B cell (primary cell): ENCODE measurements around the gene GPX2. TPM values are rescaled to one million over a fixed set of nuclear protein-coding genes. Genes with fewer than 3 reads are reported as not detected.
A peak's percentile ranks its signal among the peaks of the same experiment; 100 is the strongest.

ENCODE experiments used
- ATAC-seq: fragments of 200-7000 bp; cut with Tn5 transposase; one replicate; pipeline ENCODE4 v1.10.0; 2021; ENCODE audit warnings: low read depth, mild to moderate bottlenecking, moderate number of reproducible peaks, moderate library complexity
- CTCF ChIA-PET: fragments of 350-600 bp; sonication (Branson Sonifier 250); formaldehyde crosslinking; loops from one replicate; lab custom pipeline; 2021; ENCODE audit warnings: antibody characterized with exemption, inconsistent platforms; lab: Charles Lee
- POLR2A ChIA-PET: fragments of 350-600 bp; sonication (Branson Sonifier 250); formaldehyde crosslinking; loops from one replicate; lab custom pipeline; 2021; ENCODE audit warnings: antibody characterized with exemption; lab: Charles Lee
- DNase-seq: peaks from one replicate; pipeline ENCODE4 v3.0.0; 2013
- H2AFZ ChIP-seq: 2 replicates; pipeline ENCODE4 v1.6.1; 2012; ENCODE audit warnings: mild to moderate bottlenecking, low read depth, low read length; ENCODE audit not compliant: insufficient read depth, poor library complexity, severe bottlenecking
- H3K27ac ChIP-seq, 2 donors: 1 replicate in 1 of 2; 2 replicates in 1 of 2; pipeline ENCODE4 v1.5.1; 2012 to 2013; ENCODE audit warnings: low read length in 2 of 2, mild to moderate bottlenecking in 2 of 2, moderate library complexity in 1 of 2
- H3K27me3 ChIP-seq, 4 experiments: fragments of 200-600 bp in 1 of 4; sonication (generic) in 1 of 4; replicated peaks in 1 of 4; 1 replicate in 2 of 4; 2 replicates in 2 of 4; pipeline versions ENCODE4 v1.6.1 to v1.7.0; 2013 to 2016; ENCODE audit warnings: low read length in 3 of 4, mild to moderate bottlenecking in 2 of 4, mixed read lengths in 1 of 4, moderate library complexity in 1 of 4; ENCODE audit not compliant: insufficient read depth in 4 of 4, control insufficient read depth in 3 of 4; ENCODE audit errors: control extremely low read depth in 1 of 4
- H3K36me3 ChIP-seq, 2 experiments: replicated peaks in 1 of 2; 1 replicate in 1 of 2; 2 replicates in 1 of 2; pipeline versions ENCODE4 v1.6.1 to v1.7.1; 2013; ENCODE audit warnings: low read length in 1 of 2; ENCODE audit not compliant: insufficient read depth in 2 of 2, control insufficient read depth in 1 of 2; ENCODE audit errors: control extremely low read depth in 1 of 2, extremely low read depth in 1 of 2
- H3K4me1 ChIP-seq, 2 donors: fragments of 200-600 bp in 1 of 2; sonication (generic) in 1 of 2; 1 replicate in 1 of 2; 2 replicates in 1 of 2; pipeline versions ENCODE4 v1.5.1 to v1.6.1; 2013 to 2017; ENCODE audit warnings: low read length in 2 of 2; ENCODE audit not compliant: control insufficient read depth in 2 of 2, insufficient read depth in 2 of 2
- H3K4me2 ChIP-seq: replicated peaks from 2 replicates; pipeline ENCODE3; 2012; ENCODE audit warnings: mild to moderate bottlenecking, low read depth, low read length; ENCODE audit not compliant: poor library complexity, severe bottlenecking
- H3K4me3 ChIP-seq, 5 experiments: fragments of 200-600 bp in 1 of 5; sonication (generic) in 1 of 5; 1 replicate in 3 of 5; 2 replicates in 2 of 5; pipeline versions ENCODE4 v1.5.1 to v1.7.0; 2011 to 2016; ENCODE audit warnings: low read length in 4 of 5, mild to moderate bottlenecking in 4 of 5, low read depth in 2 of 5, control low read depth in 1 of 5, moderate library complexity in 1 of 5; ENCODE audit not compliant: insufficient read depth in 1 of 5; ENCODE audit errors: control extremely low read depth in 1 of 5, extremely low read depth in 1 of 5
- H3K79me2 ChIP-seq: fragments of 200-600 bp; sonication (generic); one replicate; pipeline ENCODE4 v1.6.0; 2016; ENCODE audit warnings: low read length; ENCODE audit not compliant: control insufficient read depth, insufficient read depth
- H3K9ac ChIP-seq: fragments of 200-600 bp; sonication (generic); 2 replicates; pipeline ENCODE4 v1.6.1; 2017; ENCODE audit warnings: mild to moderate bottlenecking, low read length, moderate library complexity
- H3K9me3 ChIP-seq, 3 donors: one replicate each; pipeline versions ENCODE4 v1.6.1 to v1.7.1; 2013; ENCODE audit warnings: low read length in 2 of 3; ENCODE audit not compliant: control insufficient read depth in 2 of 3, insufficient read depth in 1 of 3; ENCODE audit errors: control extremely low read depth in 1 of 3
- H4K20me1 ChIP-seq: 2 replicates; pipeline ENCODE4 v1.6.0; 2012; ENCODE audit warnings: mild to moderate bottlenecking, low read length; ENCODE audit not compliant: insufficient read depth, control insufficient read depth, poor library complexity, severe bottlenecking
- H3K27ac Mint-ChIP-seq: one replicate; pipeline ENCODE4 v1.8.0; 2021; ENCODE audit warnings: mixed read lengths
- H3K27me3 Mint-ChIP-seq: one replicate; pipeline ENCODE4 v1.8.0; 2021; ENCODE audit warnings: mixed read lengths
- H3K4me1 Mint-ChIP-seq: one replicate; pipeline ENCODE4 v1.8.0; 2021; ENCODE audit warnings: mixed read lengths
- H3K4me3 Mint-ChIP-seq: one replicate; pipeline ENCODE4 v1.8.0; 2021; ENCODE audit warnings: mixed read lengths
- H3K9me3 Mint-ChIP-seq: one replicate; pipeline ENCODE4 v1.8.0; 2022; ENCODE audit warnings: mixed read lengths; ENCODE audit not compliant: insufficient read depth
- EZH2 ChIP-seq: IDR thresholded peaks from 2 replicates; pipeline ENCODE4 v1.6.1; 2012; ENCODE audit warnings: borderline replicate concordance, low read depth, mild to moderate bottlenecking, moderate library complexity, low read length; ENCODE audit not compliant: insufficient read depth, poor library complexity, severe bottlenecking
- WGBS: methylation state at CpG from one replicate; pipeline ENCODE4 v1.1.5; 2013; ENCODE audit warnings: missing lambda C conversion rate; ENCODE audit not compliant: insufficient coverage; 5-methylcytosine and 5-hydroxymethylcytosine counted together
- intact Hi-C: fragments of 100-400 bp; cut with micrococcal nuclease; formaldehyde crosslinking; loops from one replicate; pipeline ENCODE4 v1.10.0; 2022
- polyA plus RNA-seq: library from polyadenylated mRNA; depleted of rRNA; stranded (reverse); fragments of >200 nt; gene quantifications from 2 replicates; pipeline ENCODE4 v1.2.3, GENCODE V29; 2012
- total RNA-seq, 2 donors: library from RNA; stranded (reverse); fragments of 120-200 nt in 1 of 2; gene quantifications; 1 replicate in 1 of 2; 2 replicates in 1 of 2; pipeline versions ENCODE4 v1.2.3 to v1.2.4, GENCODE V29; 2013 to 2022
- TF ChIP-seq, protein P1 (sequence below): fragments of 200-600 bp; IDR thresholded peaks from one replicate; pipeline ENCODE4 v1.8.0; 2022; ENCODE audit warnings: antibody characterized with exemption, mild to moderate bottlenecking

Gene GPX2
- total and polyA plus RNA-seq, 2 donors (not counting 1 experiment from before 2014, with no cell fraction given), result not detected

DNA sequence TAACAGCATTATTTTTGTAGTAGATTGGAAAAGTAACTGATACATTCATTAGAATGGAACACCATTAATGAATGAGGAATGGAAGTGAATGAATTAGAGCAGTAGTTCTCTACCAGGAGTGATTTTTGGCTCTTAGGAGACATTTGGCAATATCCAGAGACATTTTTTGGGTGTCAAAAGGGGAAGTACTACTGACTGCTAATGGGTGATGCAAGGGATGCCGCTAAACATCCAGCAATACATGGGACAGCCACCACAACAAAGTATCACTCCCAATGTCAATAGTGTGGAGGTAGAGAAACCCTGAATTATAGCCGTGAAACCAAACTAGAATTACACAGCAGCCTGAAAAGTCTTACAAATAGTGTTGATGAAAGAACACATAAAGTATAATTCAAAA is 26.7 kb downstream of the GPX2 start:
- H3K79me2 ChIP-seq, result peaks cover 69% of the 10 kb centered on the region
- no peak overlapping the region for H3K27ac ChIP-seq
- no peak overlapping the region for H3K9ac ChIP-seq
- H3K9me3 ChIP-seq, result no peaks in the 10 kb centered on the region
- H3K36me3 ChIP-seq, result peaks cover 1 to 5% of the 10 kb centered on the region in 2 experiments
- H4K20me1 ChIP-seq, result peaks cover 49% of the 10 kb centered on the region
- WGBS, result no CpG with 5 or more reads among the region's 2 CpGs
- Mint-ChIP-seq H3K27ac (peak overlapping the region; percentile 53), H3K9me3 (no peaks in the 10 kb centered on the region), H3K4me1 (peaks cover 50% of the 10 kb centered on the region), H3K27me3 (peaks cover 6% of the 10 kb centered on the region), H3K4me3 (peak overlapping the region; percentile 85)
- POLR2A ChIA-PET, result interaction anchor here (1.2 kb wide), 1 partner anchor 9 kb away, joined by 3 read pairs; no protein-coding TSS in a partner anchor
- no peak for ATAC-seq
- H3K4me3 ChIP-seq, result no peak overlapping the region
- DNase-seq, result no peak
- CTCF ChIA-PET, result interaction anchor here (1.8 kb wide), 1 partner anchor 12 kb away, joined by 6 read pairs; no protein-coding TSS in a partner anchor
- TF ChIP-seq, protein P1, sequence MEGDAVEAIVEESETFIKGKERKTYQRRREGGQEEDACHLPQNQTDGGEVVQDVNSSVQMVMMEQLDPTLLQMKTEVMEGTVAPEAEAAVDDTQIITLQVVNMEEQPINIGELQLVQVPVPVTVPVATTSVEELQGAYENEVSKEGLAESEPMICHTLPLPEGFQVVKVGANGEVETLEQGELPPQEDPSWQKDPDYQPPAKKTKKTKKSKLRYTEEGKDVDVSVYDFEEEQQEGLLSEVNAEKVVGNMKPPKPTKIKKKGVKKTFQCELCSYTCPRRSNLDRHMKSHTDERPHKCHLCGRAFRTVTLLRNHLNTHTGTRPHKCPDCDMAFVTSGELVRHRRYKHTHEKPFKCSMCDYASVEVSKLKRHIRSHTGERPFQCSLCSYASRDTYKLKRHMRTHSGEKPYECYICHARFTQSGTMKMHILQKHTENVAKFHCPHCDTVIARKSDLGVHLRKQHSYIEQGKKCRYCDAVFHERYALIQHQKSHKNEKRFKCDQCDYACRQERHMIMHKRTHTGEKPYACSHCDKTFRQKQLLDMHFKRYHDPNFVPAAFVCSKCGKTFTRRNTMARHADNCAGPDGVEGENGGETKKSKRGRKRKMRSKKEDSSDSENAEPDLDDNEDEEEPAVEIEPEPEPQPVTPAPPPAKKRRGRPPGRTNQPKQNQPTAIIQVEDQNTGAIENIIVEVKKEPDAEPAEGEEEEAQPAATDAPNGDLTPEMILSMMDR, result no peak
- no peak for TF ChIP-seq EZH2
- H3K4me1 ChIP-seq, result peaks cover 17 to 24% of the 10 kb centered on the region in 2 donors
- no peaks in the 10 kb centered on the region for H3K27me3 ChIP-seq
- peak overlapping the region; percentile 75 for H3K4me2 ChIP-seq
- intact Hi-C loops, result loop anchor here (2.0 to 10.0 kb wide), 4 partner anchors 35 to 1371 kb away; partner anchors contain the start of genes MAX and PPP2R5E
- no peak overlapping the region for H2AFZ ChIP-seq

DNA sequence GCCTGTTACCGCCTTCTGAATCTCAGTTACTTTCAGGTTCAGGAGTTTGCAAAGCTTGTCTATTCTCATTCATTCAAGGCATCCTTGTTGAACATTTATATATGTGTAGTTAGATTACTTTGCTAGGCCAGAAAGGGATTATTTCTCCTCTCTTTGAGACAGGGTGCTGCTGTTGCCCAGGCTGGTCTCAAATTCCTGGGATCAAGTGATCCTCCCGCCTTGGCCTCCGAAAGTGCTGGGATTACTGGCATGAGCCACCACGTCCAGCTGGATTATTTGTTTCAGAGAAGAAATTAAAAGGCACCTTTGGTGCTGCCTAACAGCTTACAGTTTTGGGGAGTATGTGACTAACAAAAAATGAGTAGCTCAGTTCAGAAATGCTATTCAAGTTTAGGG is 27.5 kb downstream of the GPX2 start:
- Histone ChIP-seq H3K4me2 (peak overlapping the region; percentile 75), H3K9ac (peak overlapping the region; percentile 100), H3K27me3 (no peaks in the 10 kb centered on the region), H3K4me1 (peaks cover 17 to 24% of the 10 kb centered on the region in 2 donors), H3K79me2 (peaks cover 62% of the 10 kb centered on the region), H3K4me3 (peak overlapping the region; percentile 88 to 100 (median 96)), H3K27ac (peak overlapping the region; percentile 98 to 99), H3K36me3 (no peaks in the 10 kb centered on the region), H4K20me1 (peaks cover 42% of the 10 kb centered on the region), H2AFZ (peak overlapping the region; percentile 89), H3K9me3 (no peaks in the 10 kb centered on the region)
- no peak for DNase-seq
- Mint-ChIP-seq H3K27me3 (peaks cover 9% of the 10 kb centered on the region), H3K27ac (peak overlapping the region; percentile 96), H3K4me1 (peaks cover 44% of the 10 kb centered on the region), H3K9me3 (no peaks in the 10 kb centered on the region), H3K4me3 (peak overlapping the region; percentile 85)
- POLR2A ChIA-PET, result interaction anchor here (1.2 kb wide), 2 partner anchors 9 kb away, joined by 3 read pairs; no protein-coding TSS in a partner anchor
- intact Hi-C loops, result loop anchor here (2.0 to 10.0 kb wide), 4 partner anchors 34 to 1370 kb away; partner anchors contain the start of genes MAX and PPP2R5E
- WGBS, result 77% methylated on average over 3 of the region's 4 CpGs
- TF ChIP-seq, protein P1, result no peak
- TF ChIP-seq EZH2, result no peak
- no peak for ATAC-seq
- CTCF ChIA-PET, result interaction anchor here (0.6 to 2.1 kb wide), 6 partner anchors 9 to 91 kb away, joined by 3 to 7 read pairs (median 5); no protein-coding TSS in a partner anchor
